Natural killer cell (primary cell): ENCODE results near the gene LLGL2. TPM values are rescaled to one million over a fixed set of nuclear protein-coding genes. Genes with fewer than 3 reads are reported as not detected.

Source experiments
- ATAC-seq, 3 donors: fragments of 150-1000 bp in 2 of 3; fragments of 200-7000 bp in 1 of 3; cut with Tn5 transposase; 1 replicate in 1 of 3; 2 replicates in 2 of 3; pipeline ENCODE4 v1.10.0; 2021; ENCODE audit warnings: mild to moderate bottlenecking in 2 of 3, moderate library complexity in 2 of 3
- DNase-seq, 2 donors: peaks; one replicate each; pipeline versions ENCODE4 v3.0.0 to v3.0.0-alpha.2; 2013 to 2021; ENCODE audit warnings: mixed read lengths in 1 of 2
- H3K27ac ChIP-seq: one replicate; pipeline ENCODE4 v1.5.1; 2013; ENCODE audit warnings: mild to moderate bottlenecking, low read length
- H3K27me3 ChIP-seq: one replicate; pipeline ENCODE4 v1.6.1; 2013; ENCODE audit warnings: low read length; ENCODE audit not compliant: control insufficient read depth, insufficient read depth
- H3K36me3 ChIP-seq: one replicate; pipeline ENCODE4 v1.6.1; 2013; ENCODE audit warnings: low read length; ENCODE audit not compliant: control insufficient read depth, insufficient read depth
- H3K4me1 ChIP-seq: one replicate; pipeline ENCODE4 v1.6.1; 2013; ENCODE audit warnings: low read length; ENCODE audit not compliant: control insufficient read depth, insufficient read depth
- H3K4me3 ChIP-seq: one replicate; pipeline ENCODE4 v1.5.1; 2013; ENCODE audit warnings: low read length
- H3K9me3 ChIP-seq: one replicate; pipeline ENCODE4 v1.6.1; 2013; ENCODE audit warnings: low read length; ENCODE audit not compliant: control insufficient read depth, insufficient read depth
- H3K27ac Mint-ChIP-seq, 2 donors: one replicate each; pipeline ENCODE4 v1.8.0; 2022; ENCODE audit warnings: mild to moderate bottlenecking in 2 of 2, mixed read lengths in 2 of 2, moderate library complexity in 1 of 2
- H3K27me3 Mint-ChIP-seq, 2 donors: one replicate each; pipeline ENCODE4 v1.8.0; 2022; ENCODE audit warnings: low read depth in 2 of 2, mixed read lengths in 2 of 2
- H3K36me3 Mint-ChIP-seq: one replicate; pipeline ENCODE4 v1.8.0; 2022; ENCODE audit warnings: mixed read lengths
- H3K4me1 Mint-ChIP-seq, 2 donors: one replicate each; pipeline ENCODE4 v1.8.0; 2022; ENCODE audit warnings: mixed read lengths in 2 of 2
- H3K4me3 Mint-ChIP-seq: one replicate; pipeline ENCODE4 v1.8.0; 2022; ENCODE audit warnings: mild to moderate bottlenecking, moderate library complexity, mixed read lengths
- H3K9me3 Mint-ChIP-seq, 2 donors: one replicate each; pipeline ENCODE4 v1.8.0; 2022; ENCODE audit warnings: mixed read lengths in 2 of 2
- WGBS: methylation state at CpG from one replicate; pipeline ENCODE4 v1.1.7; 2013; ENCODE audit warnings: missing lambda C conversion rate; ENCODE audit not compliant: insufficient coverage; 5-methylcytosine and 5-hydroxymethylcytosine counted together
- intact Hi-C: fragments of 100-400 bp; cut with micrococcal nuclease; formaldehyde crosslinking; loops from one replicate; pipeline ENCODE4 v1.14.2; 2022
- total RNA-seq, 4 donors: library from RNA; stranded (reverse); fragments of 120-200 nt in 1 of 4; gene quantifications; one replicate each; pipeline versions ENCODE4 v1.2.3 to v1.2.4, GENCODE V29; 2013 to 2022
- TF ChIP-seq, protein P1 (sequence below): fragments of 200-600 bp; IDR thresholded peaks from one replicate; pipeline ENCODE4 v1.8.0; 2022; ENCODE audit warnings: antibody characterized with exemption

Gene LLGL2
- total RNA-seq, 3 donors from 2014 or later (not counting 1 experiment from before 2014, with no cell fraction given) = 229 to 302 (median 244) TPM

DNA sequence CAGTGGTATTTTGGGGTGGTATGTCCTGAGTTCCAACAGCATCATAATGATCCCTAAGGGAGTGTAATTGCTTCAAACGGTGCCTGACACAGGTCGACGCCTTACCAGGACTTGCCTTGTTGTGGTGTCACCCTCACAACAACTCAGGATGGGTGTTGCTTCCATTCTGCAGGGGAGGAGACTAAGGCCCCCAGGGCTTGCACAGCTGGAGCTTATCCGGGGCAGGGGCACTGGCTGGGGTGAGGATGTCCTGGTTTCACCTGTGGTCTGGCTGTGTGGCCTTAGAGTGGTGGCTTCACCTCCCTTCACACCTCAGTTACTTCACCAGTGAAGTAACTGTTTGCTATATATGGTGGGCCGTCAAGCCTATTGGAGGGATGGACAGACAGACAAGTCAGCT is 23.3 kb downstream of the LLGL2 start:
- WGBS = 49% methylated on average over 4 of the region's 5 CpGs
- intact Hi-C loops = no loop called here
- ATAC-seq = peak; percentile 54 to 70 (median 64)
- H3K4me1 Mint-ChIP-seq = peaks cover 21 to 45% of the 10 kb centered on the region in 2 donors
- no peaks in the 10 kb centered on the region for H3K27me3 Mint-ChIP-seq
- Histone ChIP-seq H3K27ac (no peak overlapping the region), H3K9me3 (no peaks in the 10 kb centered on the region), H3K4me1 (peaks cover 29% of the 10 kb centered on the region), H3K27me3 (no peaks in the 10 kb centered on the region), H3K36me3 (peaks cover 18% of the 10 kb centered on the region), H3K4me3 (no peak overlapping the region)
- no peaks in the 10 kb centered on the region for H3K9me3 Mint-ChIP-seq
- TF ChIP-seq, protein P1, sequence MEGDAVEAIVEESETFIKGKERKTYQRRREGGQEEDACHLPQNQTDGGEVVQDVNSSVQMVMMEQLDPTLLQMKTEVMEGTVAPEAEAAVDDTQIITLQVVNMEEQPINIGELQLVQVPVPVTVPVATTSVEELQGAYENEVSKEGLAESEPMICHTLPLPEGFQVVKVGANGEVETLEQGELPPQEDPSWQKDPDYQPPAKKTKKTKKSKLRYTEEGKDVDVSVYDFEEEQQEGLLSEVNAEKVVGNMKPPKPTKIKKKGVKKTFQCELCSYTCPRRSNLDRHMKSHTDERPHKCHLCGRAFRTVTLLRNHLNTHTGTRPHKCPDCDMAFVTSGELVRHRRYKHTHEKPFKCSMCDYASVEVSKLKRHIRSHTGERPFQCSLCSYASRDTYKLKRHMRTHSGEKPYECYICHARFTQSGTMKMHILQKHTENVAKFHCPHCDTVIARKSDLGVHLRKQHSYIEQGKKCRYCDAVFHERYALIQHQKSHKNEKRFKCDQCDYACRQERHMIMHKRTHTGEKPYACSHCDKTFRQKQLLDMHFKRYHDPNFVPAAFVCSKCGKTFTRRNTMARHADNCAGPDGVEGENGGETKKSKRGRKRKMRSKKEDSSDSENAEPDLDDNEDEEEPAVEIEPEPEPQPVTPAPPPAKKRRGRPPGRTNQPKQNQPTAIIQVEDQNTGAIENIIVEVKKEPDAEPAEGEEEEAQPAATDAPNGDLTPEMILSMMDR = no peak
- H3K36me3 Mint-ChIP-seq = no peaks in the 10 kb centered on the region
- DNase-seq = no peak
- H3K27ac Mint-ChIP-seq = peak overlapping the region; percentile 59 to 63
- no peak overlapping the region for H3K4me3 Mint-ChIP-seq

DNA sequence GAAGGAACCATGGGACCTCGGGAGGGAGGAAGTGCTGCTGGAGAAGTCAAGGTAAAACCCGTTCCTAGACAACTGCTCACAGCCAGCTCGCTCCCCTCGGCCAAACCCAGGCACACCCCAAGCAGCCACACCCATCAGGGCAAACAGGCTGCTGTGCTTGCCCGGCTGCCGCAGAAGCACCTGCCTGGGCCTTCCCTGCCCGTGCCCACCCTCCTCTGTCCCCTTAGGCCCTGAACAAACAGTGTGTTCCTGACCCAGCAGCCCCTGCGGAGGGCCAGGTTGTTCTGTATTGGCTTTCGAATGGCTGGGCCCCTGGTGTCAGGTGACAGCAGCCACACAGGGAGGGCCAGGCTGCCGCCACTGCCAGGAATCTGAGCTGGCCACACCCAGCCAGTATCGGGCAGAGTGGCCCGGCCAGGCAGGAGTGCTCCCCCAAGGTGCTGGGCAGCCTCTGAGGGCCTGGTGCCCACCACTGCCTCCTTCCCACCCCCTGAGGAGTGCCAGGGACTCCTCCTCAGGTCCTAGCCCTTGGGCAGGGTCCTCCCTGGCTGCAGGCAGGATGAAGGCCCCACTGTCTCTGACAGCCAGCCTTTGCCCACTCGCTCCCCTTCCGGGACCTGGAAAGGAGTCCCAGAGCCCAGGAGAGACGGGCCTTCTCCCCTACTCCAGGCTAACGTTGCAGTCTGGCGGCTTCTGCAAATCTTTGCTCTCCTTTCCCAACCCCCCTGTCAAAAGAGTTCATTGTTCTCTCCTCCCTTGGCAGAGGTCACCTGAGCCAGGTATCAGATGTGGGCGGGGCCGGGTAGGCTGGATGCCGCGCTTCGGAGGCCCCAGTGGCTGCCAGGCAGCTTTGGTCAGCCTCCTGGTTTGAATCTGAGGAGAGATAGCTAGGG is 24.0 kb downstream of the LLGL2 start:
- peaks cover 11% of the 10 kb centered on the region for H3K36me3 ChIP-seq
- no peaks in the 10 kb centered on the region for H3K9me3 Mint-ChIP-seq
- no peaks in the 10 kb centered on the region for H3K27me3 ChIP-seq
- no peak overlapping the region for H3K4me3 Mint-ChIP-seq
- no peaks in the 10 kb centered on the region for H3K36me3 Mint-ChIP-seq
- no peaks in the 10 kb centered on the region for H3K27me3 Mint-ChIP-seq
- DNase-seq = no peak
- TF ChIP-seq, protein P1 = no peak
- intact Hi-C loops = no loop called here
- no peak overlapping the region for H3K27ac ChIP-seq
- no peak overlapping the region for H3K4me3 ChIP-seq
- no peaks in the 10 kb centered on the region for H3K9me3 ChIP-seq
- peak in 1 of 3 donors; percentile 14 for ATAC-seq
- H3K4me1 ChIP-seq = peaks cover 29% of the 10 kb centered on the region
- H3K4me1 Mint-ChIP-seq = peaks cover 21 to 45% of the 10 kb centered on the region in 2 donors
- 85% methylated on average over 22 of the region's 22 CpGs for WGBS
- H3K27ac Mint-ChIP-seq = peak overlapping the region; percentile 59 to 63

DNA sequence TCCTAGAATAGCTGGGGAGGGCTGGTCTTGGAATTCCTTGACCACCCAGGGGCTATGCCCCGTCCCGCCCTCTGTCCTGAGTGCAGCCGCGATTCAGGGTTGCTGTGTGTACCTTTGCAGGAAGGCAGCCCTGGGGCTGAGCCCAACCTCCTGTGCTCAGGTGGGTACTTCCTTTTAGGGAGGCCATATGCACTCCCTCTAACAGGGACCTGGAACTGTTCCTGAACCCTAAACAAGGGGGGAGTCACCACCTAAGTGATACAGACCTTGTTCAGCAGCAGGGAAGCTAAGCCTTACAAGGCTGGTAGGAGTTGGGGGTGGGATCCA is 24.6 kb downstream of the LLGL2 start:
- Mint-ChIP-seq H3K27ac (no peak overlapping the region), H3K9me3 (no peaks in the 10 kb centered on the region), H3K36me3 (no peaks in the 10 kb centered on the region), H3K4me3 (no peak overlapping the region), H3K4me1 (peaks cover 21 to 44% of the 10 kb centered on the region in 2 donors), H3K27me3 (no peaks in the 10 kb centered on the region)
- WGBS = 98% methylated on average over 4 of the region's 4 CpGs
- Histone ChIP-seq H3K4me3 (no peak overlapping the region), H3K27ac (no peak overlapping the region), H3K4me1 (peaks cover 29% of the 10 kb centered on the region), H3K36me3 (peaks cover 10% of the 10 kb centered on the region), H3K27me3 (no peaks in the 10 kb centered on the region), H3K9me3 (no peaks in the 10 kb centered on the region)
- TF ChIP-seq, protein P1 = no peak
- intact Hi-C loops = no loop called here
- no peak for ATAC-seq
- DNase-seq = no peak
